Left lung (tissue), 10 donors: ENCODE results near the gene REEP6. TPM values are rescaled to one million over a fixed set of nuclear protein-coding genes. Genes with fewer than 3 reads are reported as not detected.

Source experiments
- ATAC-seq: fragments of 200-7000 bp; cut with Tn5 transposase; one replicate; pipeline ENCODE4 v1.9.1; 2020; ENCODE audit warnings: moderate library complexity
- DNase-seq, 4 donors: peaks; one replicate each; pipeline ENCODE4 v3.0.0-alpha.2; 2013 to 2020
- H3K27ac ChIP-seq, 2 donors: fragments of 200-600 bp; sonication (generic) in 1 of 2; one replicate each; pipeline versions ENCODE4 v1.5.0 to v1.8.0; 2020 to 2021
- H3K27me3 ChIP-seq, 2 donors: fragments of 200-600 bp; sonication (generic) in 1 of 2; one replicate each; pipeline versions ENCODE4 v1.5.0 to v1.8.0; 2020 to 2021
- H3K36me3 ChIP-seq, 2 donors: fragments of 200-600 bp; sonication (generic) in 1 of 2; one replicate each; pipeline versions ENCODE4 v1.5.0 to v1.8.0; 2020 to 2021
- H3K4me1 ChIP-seq, 2 donors: fragments of 200-600 bp; one replicate each; pipeline ENCODE4 v1.8.0; 2021
- H3K4me3 ChIP-seq, 2 donors: fragments of 200-600 bp; sonication (generic) in 1 of 2; one replicate each; pipeline versions ENCODE4 v1.5.0 to v1.8.0; 2020 to 2021; ENCODE audit warnings: mild to moderate bottlenecking in 1 of 2
- H3K9me3 ChIP-seq, 2 donors: fragments of 200-600 bp; sonication (generic) in 1 of 2; one replicate each; pipeline versions ENCODE4 v1.5.0 to v1.8.0; 2020 to 2021
- CTCF ChIP-seq, 2 donors: fragments of 200-600 bp; sonication (generic) in 1 of 2; IDR thresholded peaks; one replicate each; pipeline versions ENCODE4 v1.5.0 to v1.8.0; 2021; ENCODE audit warnings: antibody characterized with exemption in 2 of 2
- intact Hi-C, 2 donors: fragments of 100-400 bp; cut with DNase I; formaldehyde crosslinking; loops; one replicate each; pipeline versions ENCODE4 v1.11.2 to v1.14.2; 2022
- polyA plus RNA-seq, 6 donors: library from polyadenylated mRNA; unstranded; fragments of 120-200 nt; gene quantifications; one replicate each; pipeline ENCODE4 v1.2.1, GENCODE V29; 2013; ENCODE audit not compliant: insufficient read length in 6 of 6
- total RNA-seq, 2 donors: library from RNA; stranded (reverse); fragmentation: NEBNext Ultra II Directional; extraction: Animal tissue kit (Norgen Biotek cat#: 25700); gene quantifications; one replicate each; pipeline ENCODE4 v1.2.1, GENCODE V29; 2021
- donor health status: DM: no; HTN: yes; CAD: no.
- donor health status: DM: no; HTN: no; CAD: no.

REEP6 gene
- total and polyA plus RNA-seq, 8 donors, result 1.6 to 5.9 (median 3.7) TPM

DNA sequence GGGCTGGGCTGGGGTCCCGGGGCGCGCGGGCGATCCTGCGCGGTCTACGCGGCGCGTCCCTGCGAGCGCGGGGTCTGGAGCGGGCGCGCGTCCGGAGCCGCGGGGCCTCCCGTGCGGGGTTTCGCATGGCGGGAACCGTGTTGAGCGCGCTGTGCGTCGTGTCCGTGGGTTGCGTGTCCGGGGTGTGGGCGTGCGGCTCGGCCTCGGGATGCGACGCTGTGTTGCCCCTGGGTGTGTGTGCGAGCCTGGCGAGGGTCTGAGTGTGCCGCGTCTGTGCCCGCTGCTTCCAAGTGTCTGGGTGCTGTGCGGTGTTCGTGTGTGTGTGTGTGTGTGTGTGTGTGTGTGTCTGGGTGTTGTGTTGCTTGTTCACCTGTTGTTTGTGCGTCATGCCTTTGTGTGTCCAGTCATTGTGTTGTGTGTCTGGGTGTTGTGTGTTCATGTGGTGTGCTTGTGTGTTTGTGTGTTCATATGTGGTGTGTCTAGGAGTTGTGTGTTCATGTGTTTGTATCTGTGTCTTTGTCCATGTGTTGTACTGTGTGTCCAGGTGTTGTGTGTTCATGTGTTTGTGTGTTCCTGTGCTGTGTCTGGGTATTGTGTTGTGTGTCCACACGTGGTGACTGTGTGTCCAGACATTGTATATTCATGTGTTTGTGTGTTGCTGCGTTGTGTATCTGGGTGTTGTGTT lies 33.4 kb downstream of the REEP6 start:
- no peaks in the 10 kb centered on the region for H3K9me3 ChIP-seq
- peaks cover 33 to 95% of the 10 kb centered on the region in 2 donors for H3K27me3 ChIP-seq
- intact Hi-C loops, result no loop called here
- no peaks in the 10 kb centered on the region for H3K36me3 ChIP-seq
- no peak for TF ChIP-seq CTCF (IDR thresholded peaks at IDR 0.05)
- DNase-seq (no peak), ATAC-seq (no peak)
- H3K27ac ChIP-seq, result no peak overlapping the region
- no peak overlapping the region for H3K4me3 ChIP-seq
- H3K4me1 ChIP-seq, result peaks cover 0 to 6% of the 10 kb centered on the region in 2 donors

- Histone ChIP-seq H3K4me3 (no peak overlapping the region), H3K4me1 (peaks cover 0 to 6% of the 10 kb centered on the region in 2 donors), H3K36me3 (no peaks in the 10 kb centered on the region), H3K9me3 (no peaks in the 10 kb centered on the region), H3K27ac (no peak overlapping the region), H3K27me3 (peaks cover 33 to 96% of the 10 kb centered on the region in 2 donors)
- intact Hi-C loops, result no loop called here
- DNase-seq (no peak), ATAC-seq (no peak)
- no peak for TF ChIP-seq CTCF (IDR thresholded peaks at IDR 0.05)
Measured at GRCh38 chr19:1524972-1525325, 34.0 kb downstream of the REEP6 start.

DNA sequence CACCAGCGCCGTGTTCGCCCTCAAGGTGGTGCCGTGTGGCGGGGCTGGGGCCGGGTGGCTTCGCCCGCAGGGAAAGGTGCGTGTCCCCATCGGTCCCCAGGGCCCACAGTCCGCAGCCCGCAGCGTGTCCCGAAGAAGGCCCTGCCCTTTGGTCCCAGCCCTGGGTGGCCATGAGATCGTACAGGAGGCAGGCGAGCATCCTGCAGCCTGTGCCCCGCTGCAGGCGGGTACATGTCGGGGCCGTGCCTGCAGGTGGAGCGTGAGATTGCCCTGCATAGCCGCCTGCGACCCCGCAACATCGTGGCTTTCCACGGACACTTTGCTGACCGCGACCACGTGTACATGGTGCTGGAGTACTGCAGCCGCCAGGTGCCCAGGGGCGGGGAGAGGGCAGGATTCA lies 34.4 kb downstream of the REEP6 start:
- intact Hi-C loops, result no loop called here
- Histone ChIP-seq H3K27me3 (peaks cover 33 to 96% of the 10 kb centered on the region in 2 donors), H3K9me3 (no peaks in the 10 kb centered on the region), H3K36me3 (no peaks in the 10 kb centered on the region), H3K4me3 (no peak overlapping the region), H3K4me1 (peaks cover 0 to 6% of the 10 kb centered on the region in 2 donors), H3K27ac (no peak overlapping the region)
- DNase-seq (peak in 1 of 4 donors; percentile 80), ATAC-seq (no peak)
- no peak for TF ChIP-seq CTCF (IDR thresholded peaks at IDR 0.05)

GRCh38 chr19:1526066-1526778 lies 35.2 kb downstream of the REEP6 start:
- Histone ChIP-seq H3K4me1 (peaks cover 0 to 6% of the 10 kb centered on the region in 2 donors), H3K27ac (no peak overlapping the region), H3K9me3 (no peaks in the 10 kb centered on the region), H3K4me3 (no peak overlapping the region), H3K27me3 (peaks cover 33 to 97% of the 10 kb centered on the region in 2 donors), H3K36me3 (no peaks in the 10 kb centered on the region)
- ATAC-seq (no peak), DNase-seq (peak in 1 of 4 donors; percentile 72)
- no peak for TF ChIP-seq CTCF (IDR thresholded peaks at IDR 0.05)
- intact Hi-C loops, result no loop called here

DNA sequence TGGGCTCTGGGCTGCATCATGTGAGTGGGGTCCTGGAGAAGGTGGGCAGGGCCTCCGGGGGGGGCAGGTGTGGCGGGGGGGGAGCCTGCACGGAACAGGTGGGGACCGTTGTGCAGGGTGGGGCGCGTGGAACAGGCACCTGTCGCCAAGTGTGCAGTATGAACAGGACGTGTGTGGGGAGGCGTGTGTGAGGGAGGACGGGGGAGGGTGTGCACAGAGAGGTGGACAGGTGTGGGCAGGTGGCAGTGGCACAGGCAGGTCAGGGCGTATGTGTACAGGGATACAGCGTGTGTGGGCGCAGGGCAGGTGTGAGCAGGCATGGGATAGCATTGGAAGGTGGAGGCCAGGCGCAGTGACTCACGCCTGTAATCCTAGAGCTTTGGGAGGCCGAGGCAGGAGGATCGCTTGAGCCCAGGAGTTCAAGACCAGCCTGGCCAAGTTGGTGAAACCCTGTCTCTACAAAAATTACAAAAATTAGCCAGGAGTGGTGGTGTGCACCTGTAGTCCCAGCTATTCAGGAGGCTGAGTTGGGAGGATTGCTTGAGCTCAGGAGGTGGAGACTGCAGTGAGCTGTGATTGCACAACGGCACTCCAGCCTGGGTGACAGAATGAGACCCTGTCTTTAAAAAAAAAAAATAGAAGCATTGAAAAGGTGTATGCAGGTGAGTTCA lies 36.1 kb downstream of the REEP6 start:
- H3K9me3 ChIP-seq, result no peaks in the 10 kb centered on the region
- intact Hi-C loops, result no loop called here
- no peak overlapping the region for H3K4me3 ChIP-seq
- H3K27me3 ChIP-seq, result peaks cover 33 to 97% of the 10 kb centered on the region in 2 donors
- H3K36me3 ChIP-seq, result no peaks in the 10 kb centered on the region
- ATAC-seq, result no peak
- peaks cover 0 to 6% of the 10 kb centered on the region in 2 donors for H3K4me1 ChIP-seq
- TF ChIP-seq CTCF (IDR thresholded peaks at IDR 0.05), result no peak
- H3K27ac ChIP-seq, result no peak overlapping the region
- DNase-seq, result no peak
